Posterior vena cava (tissue), 2 donors: Measurements from ENCODE around the gene FNBP1. TPM values are rescaled to one million over a fixed set of nuclear protein-coding genes. Genes with fewer than 3 reads are reported as not detected.
"Not testable (repeated sequence)": the region's sequence is repeated elsewhere in the genome, so short reads cannot be mapped to it uniquely, and the experiment has no call there.

Source experiments
- DNase-seq: peaks from one replicate; pipeline ENCODE4 v3.0.0-alpha.2; 2020; ENCODE audit warnings: low spot score
- intact Hi-C, 2 donors: fragments of 100-400 bp; cut with DNase I; formaldehyde crosslinking; loops; one replicate each; pipeline versions ENCODE4 v1.14.1 to v1.14.2; 2022 to 2023
- total RNA-seq, 2 donors: library from RNA; stranded (reverse); fragmentation: NEBNext Ultra II Directional; extraction: Animal tissue kit (Norgen Biotek cat#: 25700); gene quantifications; one replicate each; pipeline ENCODE4 v1.2.1, GENCODE V29; 2021
- donor health status: DM: yes; HTN: yes; CAD: no.
- donor health status: DM: yes; HTN: yes; CAD: no.

The FNBP1 gene
- total RNA-seq, 2 donors from 2014 or later, result 116 to 165 TPM

GRCh38 chr9:130026583-130027340, 16.2 kb downstream of the FNBP1 start:
- intact Hi-C loops, result loop anchor here in 1 of 2 donors (10.0 kb wide), 1 partner anchor 132 kb away; no protein-coding TSS in a partner anchor
- no peak for DNase-seq

- DNase-seq, result no peak
- intact Hi-C loops, result loop anchor here in 1 of 2 donors (10.0 kb wide), 1 partner anchor 130 kb away; no protein-coding TSS in a partner anchor
Measured at GRCh38 chr9:130024597-130024994, 18.4 kb downstream of the FNBP1 start.

- intact Hi-C loops, result loop anchor here in 1 of 2 donors (10.0 kb wide), 1 partner anchor 129 kb away; no protein-coding TSS in a partner anchor
- no peak for DNase-seq
Measured at GRCh38 chr9:130023994-130024596, 18.9 kb downstream of the FNBP1 start.

- intact Hi-C loops, result loop anchor here in 1 of 2 donors (10.0 kb wide), 1 partner anchor 128 kb away; no protein-coding TSS in a partner anchor
- no peak for DNase-seq
Measured at GRCh38 chr9:130023144-130023787, 19.7 kb downstream of the FNBP1 start.

GRCh38 chr9:130022566-130023143, 20.3 kb downstream of the FNBP1 start:
- intact Hi-C loops, result loop anchor here in 1 of 2 donors (10.0 kb wide), 1 partner anchor 128 kb away; no protein-coding TSS in a partner anchor
- DNase-seq, result no peak

- not testable (repeated sequence) for DNase-seq
- intact Hi-C loops, result loop anchor here in 1 of 2 donors (10.0 kb wide), 1 partner anchor 127 kb away; no protein-coding TSS in a partner anchor
Measured at GRCh38 chr9:130021842-130022241, 21.1 kb downstream of the FNBP1 start.

- intact Hi-C loops, result loop anchor here in 1 of 2 donors (10.0 kb wide), 1 partner anchor 126 kb away; no protein-coding TSS in a partner anchor
- DNase-seq, result no peak
Measured at GRCh38 chr9:130021123-130021522, 21.9 kb downstream of the FNBP1 start.

GRCh38 chr9:130020618-130021017, 22.4 kb downstream of the FNBP1 start:
- intact Hi-C loops, result loop anchor here in 1 of 2 donors (10.0 kb wide), 1 partner anchor 126 kb away; no protein-coding TSS in a partner anchor
- DNase-seq, result no peak

- no peak for DNase-seq
- intact Hi-C loops, result no loop called here
Measured at GRCh38 chr9:130018265-130018664, 24.7 kb downstream of the FNBP1 start.

GRCh38 chr9:130017510-130017909, 25.5 kb downstream of the FNBP1 start:
- DNase-seq, intact Hi-C loops: not testable (repeated sequence)

GRCh38 chr9:130017076-130017475, 25.9 kb downstream of the FNBP1 start:
- no peak for DNase-seq
- intact Hi-C loops, result no loop called here

- no peak for DNase-seq
- intact Hi-C loops, result no loop called here
Measured at GRCh38 chr9:130015353-130016019, 27.5 kb downstream of the FNBP1 start.

- DNase-seq, result no peak
- intact Hi-C loops, result no loop called here
Measured at GRCh38 chr9:130013326-130013725, 29.7 kb downstream of the FNBP1 start.

- no peak for DNase-seq
- intact Hi-C loops, result no loop called here
Measured at GRCh38 chr9:130010151-130010988, 32.6 kb downstream of the FNBP1 start.

- DNase-seq, intact Hi-C loops: not testable (repeated sequence)
Measured at GRCh38 chr9:130009546-130009945, 33.4 kb downstream of the FNBP1 start.

- no peak for DNase-seq
- intact Hi-C loops, result no loop called here
Measured at GRCh38 chr9:130008538-130008937, 34.5 kb downstream of the FNBP1 start.

- intact Hi-C loops, DNase-seq: not testable (repeated sequence)
Measured at GRCh38 chr9:130006952-130007351, 36.0 kb downstream of the FNBP1 start.

GRCh38 chr9:130003943-130004552, 38.9 kb downstream of the FNBP1 start:
- intact Hi-C loops, result no loop called here
- DNase-seq, result no peak
